Stimulated activated CD4-positive, alpha-beta T cell treated with anti-CD3 and anti-CD28 coated beads, TNF-alpha, amount 100 ng/mL, for 1 hour (primary cell): ENCODE data around the gene COG7.

Source experiments
- DNase-seq, 3 donors: peaks; one replicate each; pipeline ENCODE4 v3.0.0-alpha.2; 2020; ENCODE audit warnings: low read depth in 3 of 3, low spot score in 1 of 3

The COG7 gene

GRCh38 chr16:23362460-23363317 lies 90.3 kb downstream of the COG7 start:
- no peak for DNase-seq

GRCh38 chr16:23359092-23359760 lies 93.8 kb downstream of the COG7 start:
- DNase-seq, result no peak

GRCh38 chr16:23357761-23358290 lies 95.2 kb downstream of the COG7 start:
- DNase-seq, result no peak

- no peak for DNase-seq
Measured at GRCh38 chr16:23356941-23357340, 96.0 kb downstream of the COG7 start.

GRCh38 chr16:23355106-23355670 lies 97.8 kb downstream of the COG7 start:
- DNase-seq, result no peak

- DNase-seq, result no peak
Measured at GRCh38 chr16:23354246-23354645, 98.7 kb downstream of the COG7 start.

GRCh38 chr16:23353440-23353839 lies 99.5 kb downstream of the COG7 start:
- DNase-seq, result no peak

- DNase-seq, result no peak
Measured at GRCh38 chr16:23351360-23351759, 101.6 kb downstream of the COG7 start.

- no peak for DNase-seq
Measured at GRCh38 chr16:23348579-23349469, 104.2 kb downstream of the COG7 start.

GRCh38 chr16:23345237-23345636 lies 107.8 kb downstream of the COG7 start:
- no peak for DNase-seq

- DNase-seq, result no peak
Measured at GRCh38 chr16:23343643-23344612, 109.1 kb downstream of the COG7 start.

GRCh38 chr16:23342083-23342640 lies 110.8 kb downstream of the COG7 start:
- no peak for DNase-seq

- no peak for DNase-seq
Measured at GRCh38 chr16:23339787-23340186, 113.2 kb downstream of the COG7 start.
